ENCODE measurements around the gene AGO1.

Gene AGO1

DNA sequence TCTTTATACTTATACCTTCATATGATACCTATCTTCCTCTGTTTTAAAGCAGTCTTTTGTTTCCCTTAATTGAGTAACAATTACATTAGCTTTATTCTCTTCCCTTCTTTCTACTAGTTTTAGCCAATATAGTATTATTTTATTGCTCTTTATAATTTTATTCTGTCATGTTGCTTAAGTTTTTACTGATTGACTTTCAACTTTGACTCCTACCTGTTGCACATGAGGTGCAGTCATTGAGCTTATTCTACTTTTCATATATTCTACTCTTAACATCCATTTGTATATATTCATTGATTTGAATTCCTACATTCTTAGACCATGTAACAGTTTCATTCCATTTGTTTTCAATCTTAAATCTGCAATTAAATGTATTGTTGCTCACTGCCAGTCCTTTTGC is 97.1 kb downstream of the AGO1 start:
- no peak for DNase-seq

More for the DNA sequence above, 97.1 kb downstream of the AGO1 start:
- Histone ChIP-seq H3K9me3 (ENCODE audit: insufficient read depth, low read depth, low read length) (no peaks in the 10 kb centered on the region), H3K27ac (ENCODE audit: low read depth, low read length) (no peak overlapping the region), H3K79me1 (ENCODE audit: low read length) (no peaks in the 10 kb centered on the region), H3K14ac (ENCODE audit: low read length) (no peak overlapping the region), H4K91ac (ENCODE audit: low read depth, low read length) (no peak overlapping the region), H4K12ac (ENCODE audit: low read depth, low read length) (no peak overlapping the region), H3K27me3 (ENCODE audit: insufficient read depth, low read length) (no peaks in the 10 kb centered on the region), H3K9ac (ENCODE audit: low read length) (no peak overlapping the region), H2BK12ac (ENCODE audit: low read length) (no peak overlapping the region), H3K18ac (ENCODE audit: low read length) (no peak overlapping the region), H3K4me1 (ENCODE audit: control insufficient read depth in 1 of 2, insufficient read depth in 2 of 2, low read length in 2 of 2) (no peaks in the 10 kb centered on the region), H2BK5ac (ENCODE audit: low read depth, low read length, poor library complexity) (no peak overlapping the region), H3K23ac (ENCODE audit: low read length) (no peak overlapping the region), H2AFZ (ENCODE audit: insufficient read depth, low read length, poor library complexity) (no peak overlapping the region), H4K8ac (ENCODE audit: low read depth, low read length) (no peak overlapping the region), H2BK120ac (ENCODE audit: insufficient read depth, low read length, poor library complexity) (no peak overlapping the region), H3K4me3 (ENCODE audit: low read depth, low read length) (no peak overlapping the region), H3K4me2 (ENCODE audit: low read length) (no peak overlapping the region), H3K4ac (ENCODE audit: low read depth, low read length) (no peak overlapping the region), H3K79me2 (ENCODE audit: control insufficient read depth, insufficient read depth, low read length, poor library complexity) (no peaks in the 10 kb centered on the region), H2AK5ac (ENCODE audit: low read length) (no peak overlapping the region), H3K36me3 (ENCODE audit: control insufficient read depth in 1 of 2, insufficient read depth in 2 of 2, low read length in 2 of 2) (peaks cover 3 to 10% of the 10 kb centered on the region in 2 experiments)

Data from trophoblast cell (in vitro differentiated cells and primary cell).